Hepatocyte (in vitro differentiated cells): ENCODE data around the gene FOXA2.

Experiments
- EZH2 ChIP-seq: fragments of 200-600 bp; sonication (generic); IDR thresholded peaks from 2 replicates; pipeline ENCODE4 v1.6.1; 2016; ENCODE audit warnings: antibody characterized with exemption, mild to moderate bottlenecking, borderline replicate concordance
- TF ChIP-seq, protein P1 (sequence below): fragments of 200-600 bp; sonication (generic); IDR thresholded peaks from 2 replicates; pipeline ENCODE4 v1.5.1; 2016; ENCODE audit warnings: antibody characterized with exemption, mild to moderate bottlenecking; ENCODE audit not compliant: poor library complexity

DNA sequence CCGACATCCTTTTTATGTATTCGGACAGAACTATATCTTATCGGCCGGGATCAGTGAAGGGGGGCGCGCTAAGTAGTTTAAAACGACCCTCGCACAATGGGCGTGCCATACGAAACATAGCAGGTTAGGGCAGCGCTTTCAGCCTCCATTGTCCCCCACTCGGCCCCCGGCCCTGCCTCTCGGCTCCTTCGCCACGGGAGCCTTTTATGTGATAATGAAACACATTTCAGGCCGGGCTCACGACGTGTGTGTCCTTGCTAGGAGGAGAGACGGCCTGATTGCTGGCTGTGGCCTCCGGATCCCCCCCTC lies 5.3 kb downstream of the FOXA2 start:
- TF ChIP-seq, protein P1, sequence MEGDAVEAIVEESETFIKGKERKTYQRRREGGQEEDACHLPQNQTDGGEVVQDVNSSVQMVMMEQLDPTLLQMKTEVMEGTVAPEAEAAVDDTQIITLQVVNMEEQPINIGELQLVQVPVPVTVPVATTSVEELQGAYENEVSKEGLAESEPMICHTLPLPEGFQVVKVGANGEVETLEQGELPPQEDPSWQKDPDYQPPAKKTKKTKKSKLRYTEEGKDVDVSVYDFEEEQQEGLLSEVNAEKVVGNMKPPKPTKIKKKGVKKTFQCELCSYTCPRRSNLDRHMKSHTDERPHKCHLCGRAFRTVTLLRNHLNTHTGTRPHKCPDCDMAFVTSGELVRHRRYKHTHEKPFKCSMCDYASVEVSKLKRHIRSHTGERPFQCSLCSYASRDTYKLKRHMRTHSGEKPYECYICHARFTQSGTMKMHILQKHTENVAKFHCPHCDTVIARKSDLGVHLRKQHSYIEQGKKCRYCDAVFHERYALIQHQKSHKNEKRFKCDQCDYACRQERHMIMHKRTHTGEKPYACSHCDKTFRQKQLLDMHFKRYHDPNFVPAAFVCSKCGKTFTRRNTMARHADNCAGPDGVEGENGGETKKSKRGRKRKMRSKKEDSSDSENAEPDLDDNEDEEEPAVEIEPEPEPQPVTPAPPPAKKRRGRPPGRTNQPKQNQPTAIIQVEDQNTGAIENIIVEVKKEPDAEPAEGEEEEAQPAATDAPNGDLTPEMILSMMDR, result no peak
- TF ChIP-seq EZH2, result no peak
